HG03097 (cell line): ENCODE results near the gene RTN4R.

Experiments
- ATAC-seq: cut with Tn5 transposase; IDR thresholded peaks from one replicate; pipeline ENCODE4 v1.9.1; 2021; ENCODE audit not compliant: unreplicated experiment, low FRiP score

Gene RTN4R

GRCh38 chr22:20258584-20259326 is 9.4 kb downstream of the RTN4R start:
- no peak for ATAC-seq

- no peak for ATAC-seq
Observed at GRCh38 chr22:20258021-20258299, 10.2 kb downstream of the RTN4R start.

- no peak for ATAC-seq
Observed at GRCh38 chr22:20257212-20258020, 10.7 kb downstream of the RTN4R start.

- no peak for ATAC-seq
Observed at GRCh38 chr22:20256551-20257211, 11.4 kb downstream of the RTN4R start.

GRCh38 chr22:20256027-20256426 is 12.1 kb downstream of the RTN4R start:
- no peak for ATAC-seq

GRCh38 chr22:20254975-20255946 is 12.9 kb downstream of the RTN4R start:
- no peak for ATAC-seq

- ATAC-seq = no peak
Observed at GRCh38 chr22:20253161-20253560, 15.0 kb downstream of the RTN4R start.

GRCh38 chr22:20251981-20252380 is 16.1 kb downstream of the RTN4R start:
- no peak for ATAC-seq

- ATAC-seq = no peak
Observed at GRCh38 chr22:20251491-20251890, 16.6 kb downstream of the RTN4R start.

GRCh38 chr22:20249797-20250354 is 18.2 kb downstream of the RTN4R start:
- no peak for ATAC-seq

- ATAC-seq = no peak
Observed at GRCh38 chr22:20248461-20248978, 19.6 kb downstream of the RTN4R start.

GRCh38 chr22:20247608-20248171 is 20.4 kb downstream of the RTN4R start:
- ATAC-seq = no peak

- no peak for ATAC-seq
Observed at GRCh38 chr22:20247010-20247505, 21.1 kb downstream of the RTN4R start.

GRCh38 chr22:20246368-20247009 is 21.6 kb downstream of the RTN4R start:
- no peak for ATAC-seq

GRCh38 chr22:20245577-20246367 is 22.3 kb downstream of the RTN4R start:
- no peak for ATAC-seq

- ATAC-seq = no peak
Observed at GRCh38 chr22:20244691-20245576, 23.2 kb downstream of the RTN4R start.

GRCh38 chr22:20244250-20244648 is 23.9 kb downstream of the RTN4R start:
- no peak for ATAC-seq
